H9 (cell line): Measurements from ENCODE around the gene HSPA4. TPM values are rescaled to one million over a fixed set of nuclear protein-coding genes. Genes with fewer than 3 reads are reported as not detected.

Source experiments
- DNase-seq: peaks from one replicate; pipeline ENCODE4 v3.0.0-alpha.2; 2017
- H2AFZ ChIP-seq: one replicate; pipeline ENCODE4 v1.6.1; 2013; ENCODE audit warnings: mild to moderate bottlenecking, low read length, control low read depth, moderate library complexity
- H2AK5ac ChIP-seq: 2 replicates; pipeline ENCODE4 v1.6.1; 2013; ENCODE audit warnings: low read length, control low read depth, mixed read lengths; ENCODE audit not compliant: insufficient read length
- H2BK120ac ChIP-seq: one replicate; pipeline ENCODE4 v1.6.1; 2013; ENCODE audit warnings: low read depth, mild to moderate bottlenecking, low read length, control low read depth, inconsistent platforms; ENCODE audit not compliant: poor library complexity, severe bottlenecking
- H2BK12ac ChIP-seq: 2 replicates; pipeline ENCODE4 v1.6.1; 2013; ENCODE audit warnings: low read length, control low read depth, mixed read lengths, low read depth; ENCODE audit not compliant: insufficient read length
- H2BK15ac ChIP-seq: 2 replicates; pipeline ENCODE4 v1.6.1; 2013; ENCODE audit warnings: low read depth, low read length, control low read depth
- H2BK20ac ChIP-seq: one replicate; pipeline ENCODE4 v1.6.1; 2013; ENCODE audit warnings: low read depth, mild to moderate bottlenecking, low read length, control low read depth, inconsistent platforms; ENCODE audit not compliant: poor library complexity, severe bottlenecking
- H2BK5ac ChIP-seq: 2 replicates; pipeline ENCODE4 v1.6.1; 2013; ENCODE audit warnings: low read length, control low read depth, mixed read lengths; ENCODE audit not compliant: insufficient read length
- H3K14ac ChIP-seq: 2 replicates; pipeline ENCODE4 v1.6.1; 2013; ENCODE audit warnings: low read length, control low read depth; ENCODE audit not compliant: insufficient read depth
- H3K18ac ChIP-seq: 2 replicates; pipeline ENCODE4 v1.6.1; 2013; ENCODE audit warnings: low read depth, mild to moderate bottlenecking, mixed read lengths, low read length, control low read depth; ENCODE audit not compliant: insufficient read length
- H3K23ac ChIP-seq: 2 replicates; pipeline ENCODE4 v1.6.1; 2013; ENCODE audit warnings: low read length, control low read depth, mixed read lengths, low read depth; ENCODE audit not compliant: insufficient read length
- H3K23me2 ChIP-seq: 2 replicates; pipeline ENCODE4 v1.6.1; 2013; ENCODE audit warnings: low read depth, mild to moderate bottlenecking, mixed read lengths, low read length, control low read depth; ENCODE audit not compliant: insufficient read length, poor library complexity, severe bottlenecking
- H3K27ac ChIP-seq: 2 replicates; pipeline ENCODE4 v1.5.1; 2013; ENCODE audit warnings: low read length, control low read depth, mixed read lengths, low read depth; ENCODE audit not compliant: insufficient read length
- H3K27me3 ChIP-seq: 2 replicates; pipeline ENCODE4 v1.6.1; 2013; ENCODE audit warnings: low read length, control low read depth, inconsistent platforms; ENCODE audit not compliant: insufficient read depth
- H3K4ac ChIP-seq: 2 replicates; pipeline ENCODE4 v1.6.1; 2013; ENCODE audit warnings: low read depth, mild to moderate bottlenecking, control low read depth, inconsistent platforms, low read length, moderate library complexity
- H3K4me1 ChIP-seq: 2 replicates; pipeline ENCODE4 v1.6.1; 2013; ENCODE audit warnings: low read length, control low read depth, inconsistent platforms; ENCODE audit not compliant: insufficient read depth
- H3K4me2 ChIP-seq: 2 replicates; pipeline ENCODE4 v1.6.1; 2013; ENCODE audit warnings: low read length, control low read depth, mixed read lengths; ENCODE audit not compliant: insufficient read length, insufficient read depth
- H3K56ac ChIP-seq: 2 replicates; pipeline ENCODE4 v1.6.1; 2013; ENCODE audit warnings: low read depth, mild to moderate bottlenecking, mixed read lengths, low read length, control low read depth; ENCODE audit not compliant: insufficient read length
- H3K79me1 ChIP-seq: 2 replicates; pipeline ENCODE4 v1.6.1; 2013; ENCODE audit warnings: low read depth, mild to moderate bottlenecking, moderate library complexity, low read length, control low read depth, inconsistent platforms; ENCODE audit not compliant: insufficient read depth, poor library complexity, severe bottlenecking
- H3K79me2 ChIP-seq: 2 replicates; pipeline ENCODE4 v1.6.1; 2013; ENCODE audit warnings: low read length, control low read depth, inconsistent platforms; ENCODE audit not compliant: insufficient read depth
- H3K9ac ChIP-seq: 2 replicates; pipeline ENCODE4 v1.6.1; 2013; ENCODE audit warnings: low read length, control low read depth, mixed read lengths; ENCODE audit not compliant: insufficient read length; ENCODE audit errors: extremely low read depth
- H3K9me3 ChIP-seq: one replicate; pipeline ENCODE4 v1.6.1; 2013; ENCODE audit warnings: low read depth, low read length, inconsistent platforms; ENCODE audit not compliant: control insufficient read depth
- H3T11ph ChIP-seq: one replicate; pipeline ENCODE4 v1.6.1; 2013; ENCODE audit warnings: mild to moderate bottlenecking, low read length, control low read depth, inconsistent platforms
- H4K20me1 ChIP-seq: one replicate; pipeline ENCODE4 v1.6.1; 2013; ENCODE audit not compliant: control insufficient read depth, insufficient read length, insufficient read depth
- H4K5ac ChIP-seq: 2 replicates; pipeline ENCODE4 v1.6.1; 2013; ENCODE audit warnings: low read depth, mild to moderate bottlenecking, mixed read lengths, low read length, control low read depth; ENCODE audit not compliant: insufficient read length
- H4K8ac ChIP-seq: replicated peaks from 2 replicates; pipeline ENCODE4 v1.6.1; 2013; ENCODE audit warnings: low read length, control low read depth, mixed read lengths, low read depth; ENCODE audit not compliant: insufficient read length
- H4K91ac ChIP-seq: 2 replicates; pipeline ENCODE4 v1.6.1; 2013; ENCODE audit warnings: low read depth, mild to moderate bottlenecking, moderate library complexity, mixed read lengths, low read length, control low read depth; ENCODE audit not compliant: insufficient read length
- H3K27ac Mint-ChIP-seq, 3 experiments: 2 replicates in 2 of 3; 3 replicates in 1 of 3; pipeline ENCODE4 v1.8.0; 2020 to 2021; ENCODE audit warnings: mixed read lengths in 3 of 3, mild to moderate bottlenecking in 1 of 3, moderate library complexity in 1 of 3
- H3K27me3 Mint-ChIP-seq: 2 replicates; pipeline ENCODE4 v1.8.0; 2021; ENCODE audit warnings: low read depth, mild to moderate bottlenecking, moderate library complexity, mixed read lengths
- H3K36me3 Mint-ChIP-seq, 3 experiments: 2 replicates in 2 of 3; 3 replicates in 1 of 3; pipeline ENCODE4 v1.8.0; 2020 to 2021; ENCODE audit warnings: low read depth in 3 of 3, mixed read lengths in 3 of 3; ENCODE audit not compliant: insufficient read depth in 1 of 3
- H3K4me1 Mint-ChIP-seq, 2 experiments: 2 replicates each; pipeline ENCODE4 v1.8.0; 2020; ENCODE audit warnings: mixed read lengths in 2 of 2
- H3K4me3 Mint-ChIP-seq, 2 experiments: 2 replicates in 1 of 2; 3 replicates in 1 of 2; pipeline ENCODE4 v1.8.0; 2020 to 2021; ENCODE audit warnings: mild to moderate bottlenecking in 2 of 2, mixed read lengths in 2 of 2, moderate library complexity in 1 of 2
- H3K9me3 Mint-ChIP-seq, 2 experiments: 2 replicates in 1 of 2; 3 replicates in 1 of 2; pipeline ENCODE4 v1.8.0; 2020; ENCODE audit warnings: mild to moderate bottlenecking in 2 of 2, mixed read lengths in 2 of 2, moderate library complexity in 1 of 2
- WGBS: extraction: QIAGEN DNeasy Blood & Tissue Kit; methylation state at CpG from one replicate; pipeline ENCODE4 v1.1.7; 2013; ENCODE audit warnings: missing lambda C conversion rate, low lambda C conversion rate, mixed read lengths; ENCODE audit not compliant: insufficient read length; ENCODE audit errors: extremely low coverage; 5-methylcytosine and 5-hydroxymethylcytosine counted together
- total RNA-seq: library from RNA; stranded (reverse); gene quantifications from 2 replicates; pipeline ENCODE4 v1.2.1, GENCODE V29; 2021
- TF ChIP-seq, protein P1 (sequence below): fragments of 200-600 bp; sonication (generic); conservative IDR thresholded peaks from 3 replicates; pipeline ENCODE4 v1.8.0; 2021; ENCODE audit warnings: antibody characterized with exemption, mild to moderate bottlenecking

The HSPA4 gene
- total RNA-seq, 1 experiment from 2014 or later, result 293 TPM

DNA sequence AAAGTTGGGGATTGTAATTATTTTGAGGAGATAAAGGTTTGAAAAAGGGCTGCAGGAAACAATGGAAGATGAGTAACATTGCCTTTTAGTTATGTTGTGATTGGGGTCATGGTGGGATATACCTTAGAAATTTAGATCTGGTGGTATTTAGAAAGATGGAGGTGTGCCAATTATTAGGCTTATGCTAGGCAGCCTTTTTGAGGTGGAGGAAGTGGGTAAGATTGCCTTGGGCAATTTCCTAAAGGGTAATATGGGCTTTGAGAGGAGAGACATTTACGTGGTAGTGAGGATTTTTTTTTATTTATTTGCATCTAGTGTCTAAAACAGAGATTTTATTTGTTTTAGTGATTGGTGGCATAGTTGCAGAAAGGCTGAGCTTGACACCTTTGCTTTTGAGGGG is 10.5 kb downstream of the HSPA4 start:
- Histone ChIP-seq H4K20me1 (no peaks in the 10 kb centered on the region), H3K79me2 (peaks cover 62% of the 10 kb centered on the region), H2BK5ac (no peak overlapping the region), H3K4ac (no peak overlapping the region), H2AFZ (no peak overlapping the region), H3K18ac (no peak overlapping the region), H3K23ac (no peak overlapping the region), H3K79me1 (peaks cover 16% of the 10 kb centered on the region), H3K14ac (no peak overlapping the region), H3K9me3 (no peaks in the 10 kb centered on the region), H2BK20ac (no peak overlapping the region), H3K56ac (no peak overlapping the region), H3K23me2 (no peaks in the 10 kb centered on the region), H2BK12ac (no peak overlapping the region), H3K9ac (no peak overlapping the region), H4K5ac (no peak overlapping the region), H4K8ac (no peak overlapping the region), H3K27me3 (no peaks in the 10 kb centered on the region), H2BK120ac (no peak overlapping the region), H3T11ph (no peak overlapping the region), H3K4me1 (no peaks in the 10 kb centered on the region), H2BK15ac (no peak overlapping the region), H3K27ac (no peak overlapping the region), H2AK5ac (no peak overlapping the region), H4K91ac (no peak overlapping the region), H3K4me2 (no peak overlapping the region)
- DNase-seq, result no peak
- no peaks in the 10 kb centered on the region for H3K9me3 Mint-ChIP-seq
- WGBS, result no CpG with 5 or more reads among the region's 1 CpG
- peaks cover 8 to 17% of the 10 kb centered on the region in 2 experiments for H3K4me1 Mint-ChIP-seq
- H3K27ac Mint-ChIP-seq, result peak overlapping the region in 2 of 3 experiments; percentile 42 to 53; a peak in 4 of 7 replicates
- no peak overlapping the region for H3K4me3 Mint-ChIP-seq
- TF ChIP-seq, protein P1, sequence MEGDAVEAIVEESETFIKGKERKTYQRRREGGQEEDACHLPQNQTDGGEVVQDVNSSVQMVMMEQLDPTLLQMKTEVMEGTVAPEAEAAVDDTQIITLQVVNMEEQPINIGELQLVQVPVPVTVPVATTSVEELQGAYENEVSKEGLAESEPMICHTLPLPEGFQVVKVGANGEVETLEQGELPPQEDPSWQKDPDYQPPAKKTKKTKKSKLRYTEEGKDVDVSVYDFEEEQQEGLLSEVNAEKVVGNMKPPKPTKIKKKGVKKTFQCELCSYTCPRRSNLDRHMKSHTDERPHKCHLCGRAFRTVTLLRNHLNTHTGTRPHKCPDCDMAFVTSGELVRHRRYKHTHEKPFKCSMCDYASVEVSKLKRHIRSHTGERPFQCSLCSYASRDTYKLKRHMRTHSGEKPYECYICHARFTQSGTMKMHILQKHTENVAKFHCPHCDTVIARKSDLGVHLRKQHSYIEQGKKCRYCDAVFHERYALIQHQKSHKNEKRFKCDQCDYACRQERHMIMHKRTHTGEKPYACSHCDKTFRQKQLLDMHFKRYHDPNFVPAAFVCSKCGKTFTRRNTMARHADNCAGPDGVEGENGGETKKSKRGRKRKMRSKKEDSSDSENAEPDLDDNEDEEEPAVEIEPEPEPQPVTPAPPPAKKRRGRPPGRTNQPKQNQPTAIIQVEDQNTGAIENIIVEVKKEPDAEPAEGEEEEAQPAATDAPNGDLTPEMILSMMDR, result no peak
- H3K36me3 Mint-ChIP-seq, result peaks cover 16 to 36% (median 30%) of the 10 kb centered on the region in 3 experiments; a peak in 6 of 7 replicates
- no peaks in the 10 kb centered on the region for H3K27me3 Mint-ChIP-seq
